ENCODE measurements around the gene HLA-DMB. TPM values are rescaled to one million over a fixed set of nuclear protein-coding genes. Genes with fewer than 3 reads are reported as not detected.

Gene HLA-DMB
- total and polyA plus RNA-seq, 2 donors (not counting 1 experiment from before 2014, with no cell fraction given), result 0.28 to 0.83 TPM

- H3K27me3 ChIP-seq (ENCODE audit: control insufficient read depth, insufficient read depth, low read length), result no peaks in the 10 kb centered on the region
- H3K4me3 ChIP-seq (replicated peaks in 1 of 4; ENCODE audit: control extremely low read depth in 1 of 4, insufficient read depth in 1 of 4, low read depth in 3 of 4, low read length in 4 of 4), result no peak overlapping the region
- H3K4me2 ChIP-seq (ENCODE audit: extremely low read depth, insufficient read depth, low read length), result no peak overlapping the region
- no peak overlapping the region for H2AFZ ChIP-seq (ENCODE audit: low read length)
- DNase-seq (ENCODE audit: low read depth in 2 of 2), result no peak
- H3K79me2 ChIP-seq (ENCODE audit: control insufficient read depth, insufficient read depth, low read length), result peaks cover 8% of the 10 kb centered on the region
- TF ChIP-seq CTCF (conservative IDR thresholded peaks at IDR 0.05 in 1 of 2, IDR thresholded peaks at IDR 0.05 in 1 of 2; ENCODE audit: low read depth in 1 of 2, low read length in 2 of 2) (no peak), EZH2 (IDR thresholded peaks at IDR 0.05; ENCODE audit: low read length, missing control alignments) (no peak)
- H3K9me3 ChIP-seq (ENCODE audit: control insufficient read depth, insufficient read depth, low read depth, low read length), result no peaks in the 10 kb centered on the region
- peaks cover 13% of the 10 kb centered on the region for H3K36me3 ChIP-seq (ENCODE audit: control insufficient read depth, insufficient read depth, low read length)
- H4K20me1 ChIP-seq (ENCODE audit: control insufficient read depth, extremely low read depth, insufficient read depth, low read length), result no peaks in the 10 kb centered on the region
- H3K4me1 ChIP-seq (ENCODE audit: control insufficient read depth, extremely low read depth, insufficient read depth, low read length), result no peaks in the 10 kb centered on the region
- no peak overlapping the region for H3K9ac ChIP-seq (ENCODE audit: insufficient read depth, low read length)
- H3K27ac ChIP-seq (ENCODE audit: insufficient read depth, low read length), result no peak overlapping the region
Measured at GRCh38 chr6:32983964-32984621, 43.3 kb upstream of the HLA-DMB start.

GRCh38 chr6:32983493-32983848, 42.6 kb upstream of the HLA-DMB start:
- TF ChIP-seq EZH2 (IDR thresholded peaks at IDR 0.05; ENCODE audit: low read length, missing control alignments) (no peak), CTCF (conservative IDR thresholded peaks at IDR 0.05 in 1 of 2, IDR thresholded peaks at IDR 0.05 in 1 of 2; ENCODE audit: low read depth in 1 of 2, low read length in 2 of 2) (no peak)

GRCh38 chr6:32982702-32983492, 42.1 kb upstream of the HLA-DMB start:
- Histone ChIP-seq H3K27ac (ENCODE audit: insufficient read depth, low read length) (no peak overlapping the region), H3K9ac (ENCODE audit: insufficient read depth, low read length) (no peak overlapping the region), H3K27me3 (ENCODE audit: control insufficient read depth, insufficient read depth, low read length) (no peaks in the 10 kb centered on the region), H3K4me1 (ENCODE audit: control insufficient read depth, extremely low read depth, insufficient read depth, low read length) (no peaks in the 10 kb centered on the region), H3K36me3 (ENCODE audit: control insufficient read depth, insufficient read depth, low read length) (peaks cover 21% of the 10 kb centered on the region), H3K4me2 (ENCODE audit: extremely low read depth, insufficient read depth, low read length) (no peak overlapping the region), H3K79me2 (ENCODE audit: control insufficient read depth, insufficient read depth, low read length) (peaks cover 18% of the 10 kb centered on the region), H3K9me3 (ENCODE audit: control insufficient read depth, insufficient read depth, low read depth, low read length) (no peaks in the 10 kb centered on the region), H2AFZ (ENCODE audit: low read length) (no peak overlapping the region), H4K20me1 (ENCODE audit: control insufficient read depth, extremely low read depth, insufficient read depth, low read length) (no peaks in the 10 kb centered on the region), H3K4me3 (replicated peaks in 1 of 4; ENCODE audit: control extremely low read depth in 1 of 4, insufficient read depth in 1 of 4, low read depth in 3 of 4, low read length in 4 of 4) (no peak overlapping the region)
- no peak for DNase-seq (ENCODE audit: low read depth in 2 of 2)
- TF ChIP-seq CTCF (conservative IDR thresholded peaks at IDR 0.05 in 1 of 2, IDR thresholded peaks at IDR 0.05 in 1 of 2; ENCODE audit: low read depth in 1 of 2, low read length in 2 of 2), result no peak
- TF ChIP-seq EZH2 (IDR thresholded peaks at IDR 0.05; ENCODE audit: low read length, missing control alignments), result no peak

More at GRCh38 chr6:32983493-32983848, 42.6 kb upstream of the HLA-DMB start:
- H3K27me3 ChIP-seq (ENCODE audit: control insufficient read depth, insufficient read depth, low read length), result no peaks in the 10 kb centered on the region
- no peak overlapping the region for H3K4me2 ChIP-seq (ENCODE audit: extremely low read depth, insufficient read depth, low read length)
- no peaks in the 10 kb centered on the region for H3K9me3 ChIP-seq (ENCODE audit: control insufficient read depth, insufficient read depth, low read depth, low read length)
- peaks cover 17% of the 10 kb centered on the region for H3K36me3 ChIP-seq (ENCODE audit: control insufficient read depth, insufficient read depth, low read length)
- H4K20me1 ChIP-seq (ENCODE audit: control insufficient read depth, extremely low read depth, insufficient read depth, low read length), result no peaks in the 10 kb centered on the region
- H3K27ac ChIP-seq (ENCODE audit: insufficient read depth, low read length), result no peak overlapping the region
- no peak overlapping the region for H3K4me3 ChIP-seq (replicated peaks in 1 of 4; ENCODE audit: control extremely low read depth in 1 of 4, insufficient read depth in 1 of 4, low read depth in 3 of 4, low read length in 4 of 4)
- no peak for DNase-seq (ENCODE audit: low read depth in 2 of 2)
- H3K79me2 ChIP-seq (ENCODE audit: control insufficient read depth, insufficient read depth, low read length), result peaks cover 12% of the 10 kb centered on the region
- H3K9ac ChIP-seq (ENCODE audit: insufficient read depth, low read length), result no peak overlapping the region
- H2AFZ ChIP-seq (ENCODE audit: low read length), result no peak overlapping the region
- H3K4me1 ChIP-seq (ENCODE audit: control insufficient read depth, extremely low read depth, insufficient read depth, low read length), result no peaks in the 10 kb centered on the region

Data from fibroblast of lung (primary cell).